22Rv1 (cell line): ENCODE results near the gene DNAJC25.

Experiments used
- ZFX ChIP-seq: fragments of 450-650 bp; IDR thresholded peaks from 2 replicates; pipeline ENCODE4 v1.6.1; 2017; ENCODE audit warnings: antibody characterized with exemption, borderline replicate concordance
- TF ChIP-seq, protein P1 (sequence below): fragments of 450-650 bp; IDR thresholded peaks from 2 replicates; pipeline ENCODE4 v1.5.1; 2017; ENCODE audit warnings: mild to moderate bottlenecking

DNA sequence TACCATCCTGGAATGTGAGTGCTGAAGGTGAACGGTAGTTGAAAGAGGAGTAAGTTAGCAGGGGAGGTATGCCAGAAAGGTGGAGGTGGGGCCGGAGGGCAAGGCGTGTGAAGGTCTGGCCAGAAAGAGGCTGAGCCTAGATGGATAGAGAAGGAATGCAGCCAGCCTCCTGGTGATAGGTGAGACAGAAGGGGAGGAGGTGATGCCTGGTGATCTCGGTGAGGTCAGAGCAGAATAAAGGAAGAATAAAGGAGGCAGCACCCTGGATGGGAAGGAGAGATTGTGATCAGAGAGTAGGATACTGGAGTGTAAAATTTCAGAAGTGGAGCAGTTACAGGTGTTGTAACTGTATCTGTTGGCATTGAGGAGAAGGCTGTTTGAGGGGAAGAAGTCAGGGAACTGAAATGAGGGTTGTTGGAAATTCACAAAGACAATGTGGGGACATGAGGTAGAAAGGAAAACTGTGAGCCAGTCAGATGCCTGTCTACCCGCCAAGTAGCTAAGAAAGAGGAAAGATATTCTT lies 32.2 kb downstream of the DNAJC25 start:
- TF ChIP-seq ZFX = no peak
- TF ChIP-seq, protein P1, sequence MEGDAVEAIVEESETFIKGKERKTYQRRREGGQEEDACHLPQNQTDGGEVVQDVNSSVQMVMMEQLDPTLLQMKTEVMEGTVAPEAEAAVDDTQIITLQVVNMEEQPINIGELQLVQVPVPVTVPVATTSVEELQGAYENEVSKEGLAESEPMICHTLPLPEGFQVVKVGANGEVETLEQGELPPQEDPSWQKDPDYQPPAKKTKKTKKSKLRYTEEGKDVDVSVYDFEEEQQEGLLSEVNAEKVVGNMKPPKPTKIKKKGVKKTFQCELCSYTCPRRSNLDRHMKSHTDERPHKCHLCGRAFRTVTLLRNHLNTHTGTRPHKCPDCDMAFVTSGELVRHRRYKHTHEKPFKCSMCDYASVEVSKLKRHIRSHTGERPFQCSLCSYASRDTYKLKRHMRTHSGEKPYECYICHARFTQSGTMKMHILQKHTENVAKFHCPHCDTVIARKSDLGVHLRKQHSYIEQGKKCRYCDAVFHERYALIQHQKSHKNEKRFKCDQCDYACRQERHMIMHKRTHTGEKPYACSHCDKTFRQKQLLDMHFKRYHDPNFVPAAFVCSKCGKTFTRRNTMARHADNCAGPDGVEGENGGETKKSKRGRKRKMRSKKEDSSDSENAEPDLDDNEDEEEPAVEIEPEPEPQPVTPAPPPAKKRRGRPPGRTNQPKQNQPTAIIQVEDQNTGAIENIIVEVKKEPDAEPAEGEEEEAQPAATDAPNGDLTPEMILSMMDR = no peak
